ENCODE measurements around the gene BUD31. TPM values are rescaled to one million over a fixed set of nuclear protein-coding genes. Genes with fewer than 3 reads are reported as not detected.

The BUD31 gene
- total and polyA plus RNA-seq, 2 of the 8 experiments (the other 6 are each of a cell fraction or from before 2014, with no cell fraction given): 46.7 to 114 TPM

GRCh38 chr7:99368750-99369389 lies 39.9 kb upstream of the BUD31 start:
- H2BK20ac ChIP-seq (ENCODE audit: low read length): no peak overlapping the region
- H2BK120ac ChIP-seq (replicated peaks; ENCODE audit: low read depth, low read length): no peak overlapping the region
- H3K56ac ChIP-seq (replicated peaks; ENCODE audit: insufficient read length, low read depth, low read length): no peak overlapping the region
- no peak for TF ChIP-seq SP2 (IDR thresholded peaks at IDR 0.05; ENCODE audit: low read length)
- peaks cover 0 to 2% of the 10 kb centered on the region in 2 experiments for H4K20me1 ChIP-seq (replicated peaks in 1 of 2; ENCODE audit: control insufficient read depth in 1 of 2, insufficient read depth in 2 of 2, low read length in 2 of 2)
- H3K9ac ChIP-seq (replicated peaks in 1 of 4; ENCODE audit: extremely low read depth in 1 of 4, low read depth in 3 of 4, low read length in 3 of 4): no peak overlapping the region
- H4K91ac ChIP-seq (replicated peaks; ENCODE audit: insufficient read length, low read length): no peak overlapping the region
- H3K4me3 ChIP-seq (ENCODE audit: extremely low read depth in 1 of 4, insufficient read depth in 2 of 4, low read depth in 3 of 4, low read length in 4 of 4): no peak overlapping the region
- WGBS, 2 experiments (ENCODE audit: extremely low coverage in 1 of 2, insufficient coverage in 1 of 2, insufficient read length in 1 of 2, insufficient replicate concordance in 2 of 2, low coverage in 1 of 2, low lambda C conversion rate in 2 of 2, missing lambda C conversion rate in 1 of 2): 90% methylated on average over 13 of the region's 13 CpGs; no CpG with 5 or more reads in 1 of the 2 experiments
- no peak overlapping the region for H3K14ac ChIP-seq (ENCODE audit: insufficient read length)
- H2AK5ac ChIP-seq (ENCODE audit: low read depth, low read length): no peak overlapping the region
- no peaks in the 10 kb centered on the region for H3K27me3 ChIP-seq (replicated peaks in 1 of 4; ENCODE audit: control insufficient read depth in 3 of 4, extremely low read depth in 1 of 4, insufficient read depth in 3 of 4, low read length in 3 of 4)
- CTCF ChIA-PET (ENCODE audit: partially characterized antibody): interaction anchor here (1.2 to 5.7 kb wide), 2 partner anchors 9 to 23 kb away, joined by 4 to 40 read pairs; no protein-coding TSS in a partner anchor
- FAIRE-seq (no peak), DNase-seq (ENCODE audit: low read depth in 1 of 2, low spot score in 2 of 2) (no peak)
- no peak overlapping the region for H3K4ac ChIP-seq (replicated peaks; ENCODE audit: insufficient read length, low read depth, low read length)
- POLR2A ChIA-PET (ENCODE audit: partially characterized antibody): interaction anchor here (0.7 to 4.1 kb wide), 4 partner anchors 22 to 81 kb away, joined by 3 to 18 read pairs (median 7); partner anchors contain the start of genes BUD31 and PDAP1
- H2BK12ac ChIP-seq (ENCODE audit: low read depth, low read length): no peak overlapping the region
- no peaks in the 10 kb centered on the region for H3K79me2 ChIP-seq (ENCODE audit: control insufficient read depth in 1 of 2, insufficient read depth in 2 of 2, low read length in 2 of 2)
- peaks cover 0 to 9% (median 5%) of the 10 kb centered on the region in 4 experiments; a peak in 6 of 7 replicates for H3K4me1 ChIP-seq (replicated peaks in 1 of 4; ENCODE audit: control insufficient read depth in 3 of 4, insufficient read depth in 4 of 4, low read length in 3 of 4)
- no peak overlapping the region for H4K5ac ChIP-seq (ENCODE audit: insufficient read length, low read depth, low read length)
- H3K27ac ChIP-seq (ENCODE audit: low read depth, low read length): no peak overlapping the region
- no peak overlapping the region for H3K4me2 ChIP-seq (ENCODE audit: insufficient read depth in 1 of 2, low read depth in 2 of 2, low read length in 2 of 2)
- H3K23ac ChIP-seq (ENCODE audit: insufficient read length): no peak overlapping the region
- H3K9me3 ChIP-seq (ENCODE audit: insufficient read depth in 2 of 2, low read depth in 1 of 2, low read length in 1 of 2): no peaks in the 10 kb centered on the region
- H3K18ac ChIP-seq (ENCODE audit: extremely low read depth, low read length): no peak overlapping the region
- no peak overlapping the region for H2AFZ ChIP-seq (ENCODE audit: low read length)
- H3K79me1 ChIP-seq (ENCODE audit: low read depth, low read length): no peaks in the 10 kb centered on the region
- no peak overlapping the region for H2BK15ac ChIP-seq (ENCODE audit: low read length)
- H3K23me2 ChIP-seq (ENCODE audit: low read depth, low read length): 0 out of 2 replicates have a peak, but pooled peaks cover 1% of the 10 kb centered on the region
- no peak overlapping the region for H4K8ac ChIP-seq (ENCODE audit: extremely low read depth, insufficient read depth, low read length)
- H2BK5ac ChIP-seq (ENCODE audit: low read depth, low read length): no peak overlapping the region
- H3K36me3 ChIP-seq (ENCODE audit: control insufficient read depth in 2 of 4, insufficient read depth in 4 of 4, low read length in 3 of 4): peaks cover 2 to 7% (median 4%) of the 10 kb centered on the region in 4 experiments; a peak in 6 of 8 replicates
